Esophagus muscularis mucosa (tissue), 4 donors: ENCODE results near the gene CAP2. TPM values are rescaled to one million over a fixed set of nuclear protein-coding genes. Genes with fewer than 3 reads are reported as not detected.

Experiments used
- DNase-seq: peaks from one replicate; pipeline ENCODE4 v3.0.0-alpha.2; 2017; ENCODE audit errors: extremely low spot score
- H3K27ac ChIP-seq, 4 donors: fragments of 200-600 bp; sonication (generic); replicated peaks in 1 of 4; 1 replicate in 3 of 4; 2 replicates in 1 of 4; pipeline ENCODE4 v1.5.1; 2016 to 2019; ENCODE audit warnings: mild to moderate bottlenecking in 1 of 4
- H3K27me3 ChIP-seq, 4 donors: fragments of 200-600 bp; sonication (generic); one replicate each; pipeline versions ENCODE4 v1.5.1 to v1.6.0; 2016 to 2019
- H3K36me3 ChIP-seq, 4 donors: fragments of 200-600 bp; sonication (generic); one replicate each; pipeline ENCODE4 v1.5.1; 2016 to 2019
- H3K4me1 ChIP-seq, 4 donors: fragments of 200-600 bp; sonication (generic); one replicate each; pipeline ENCODE4 v1.5.1; 2016 to 2019
- H3K4me3 ChIP-seq, 4 donors: fragments of 200-600 bp; sonication (generic); 1 replicate in 2 of 4; 2 replicates in 2 of 4; pipeline ENCODE4 v1.5.1; 2016 to 2019; ENCODE audit warnings: mild to moderate bottlenecking in 4 of 4, moderate library complexity in 1 of 4
- H3K9me3 ChIP-seq, 4 donors: fragments of 200-600 bp; sonication (generic); 1 replicate in 3 of 4; 2 replicates in 1 of 4; pipeline ENCODE4 v1.5.1; 2016 to 2019
- CTCF ChIP-seq, 3 experiments: fragments of 200-600 bp in 2 of 3; fragments of 450-650 bp in 1 of 3; sonication (generic) in 2 of 3; IDR thresholded peaks; one replicate each; pipeline ENCODE4 v1.5.1; 2017 to 2019; ENCODE audit warnings: antibody characterized with exemption in 3 of 3, mild to moderate bottlenecking in 2 of 3, moderate library complexity in 1 of 3
- EP300 ChIP-seq: sonication (generic); formaldehyde crosslinking; IDR thresholded peaks from one replicate; pipeline ENCODE4 v1.6.1; 2017; ENCODE audit warnings: antibody characterized with exemption
- POLR2A ChIP-seq: fragments of 450-650 bp; IDR thresholded peaks from one replicate; pipeline ENCODE4 v1.6.1; 2017; ENCODE audit warnings: antibody characterized with exemption, moderate library complexity, mild to moderate bottlenecking, low read depth
- POLR2AphosphoS5 ChIP-seq, 2 donors: sonication (generic); formaldehyde crosslinking; IDR thresholded peaks; one replicate each; pipeline ENCODE4 v1.6.1; 2017; ENCODE audit warnings: antibody characterized with exemption in 2 of 2
- WGBS: methylation state at CpG from one replicate; pipeline ENCODE4 v1.1.5; 2018; 5-methylcytosine and 5-hydroxymethylcytosine counted together
- intact Hi-C: fragments of 100-400 bp; cut with DNase I; formaldehyde crosslinking; loops from one replicate; pipeline ENCODE4 v1.15.1; 2023
- total RNA-seq, 4 donors: library from RNA; depleted of rRNA; stranded (reverse); fragments of >200 nt; gene quantifications; one replicate each; pipeline versions ENCODE4 v1.1.0 to v1.2.1, GENCODE V29; 2016

Gene CAP2
- total RNA-seq, 4 donors from 2014 or later = 38.3 to 55.6 (median 55.1) TPM

GRCh38 chr6:17473554-17473953, 80.2 kb downstream of the CAP2 start:
- intact Hi-C loops = loop anchor here (5.0 kb wide), 1 partner anchor 196 kb away; no protein-coding TSS in a partner anchor
- 37% methylated on average over 2 of the region's 2 CpGs for WGBS
- peaks cover 26 to 85% (median 85%) of the 10 kb centered on the region in 4 donors for H3K4me1 ChIP-seq

GRCh38 chr6:17474289-17474688, 80.9 kb downstream of the CAP2 start:
- intact Hi-C loops = loop anchor here (5.0 kb wide), 1 partner anchor 197 kb away; no protein-coding TSS in a partner anchor
- DNase-seq = no peak
- WGBS = 46% methylated on average over 4 of the region's 4 CpGs
- no peak overlapping the region for H3K4me3 ChIP-seq
- no peak for TF ChIP-seq CTCF (IDR thresholded peaks at IDR 0.05)
- no peak for TF ChIP-seq POLR2AphosphoS5 (IDR thresholded peaks at IDR 0.05)
- TF ChIP-seq EP300 = no peak
- TF ChIP-seq POLR2A = no peak
- H3K4me1 ChIP-seq = peaks cover 26 to 85% (median 84%) of the 10 kb centered on the region in 4 donors
- no peaks in the 10 kb centered on the region for H3K36me3 ChIP-seq
- no peaks in the 10 kb centered on the region for H3K27me3 ChIP-seq
- H3K27ac ChIP-seq = peak overlapping the region; percentile 84 to 85 (median 85)
- no peaks in the 10 kb centered on the region for H3K9me3 ChIP-seq

More at GRCh38 chr6:17473554-17473953, 80.2 kb downstream of the CAP2 start:
- Histone ChIP-seq H3K27me3 (no peaks in the 10 kb centered on the region), H3K36me3 (no peaks in the 10 kb centered on the region), H3K4me3 (no peak overlapping the region), H3K9me3 (no peaks in the 10 kb centered on the region), H3K27ac (peak overlapping the region; percentile 84 to 85 (median 85))
- TF ChIP-seq EP300 (peak; percentile 46), POLR2AphosphoS5 (IDR thresholded peaks at IDR 0.05) (peak; percentile 60 to 70), POLR2A (no peak), CTCF (IDR thresholded peaks at IDR 0.05) (no peak)
- no peak for DNase-seq

- H3K4me3 ChIP-seq = no peak overlapping the region
- H3K27me3 ChIP-seq = no peaks in the 10 kb centered on the region
- DNase-seq = no peak
- peak overlapping the region; percentile 84 to 85 (median 85) for H3K27ac ChIP-seq
- 83% methylated on average over 4 of the region's 4 CpGs for WGBS
- H3K4me1 ChIP-seq = peaks cover 19 to 71% (median 70%) of the 10 kb centered on the region in 4 donors
- no peak for TF ChIP-seq CTCF (IDR thresholded peaks at IDR 0.05)
- TF ChIP-seq POLR2AphosphoS5 (IDR thresholded peaks at IDR 0.05) = no peak
- TF ChIP-seq EP300 = no peak
- no peak for TF ChIP-seq POLR2A
- intact Hi-C loops = no loop called here
- no peaks in the 10 kb centered on the region for H3K9me3 ChIP-seq
- H3K36me3 ChIP-seq = no peaks in the 10 kb centered on the region
These were observed 82.3 kb downstream of the CAP2 start for GRCh38 chr6:17475606-17476244.

- no peaks in the 10 kb centered on the region for H3K36me3 ChIP-seq
- peaks cover 13 to 64% (median 63%) of the 10 kb centered on the region in 4 donors for H3K4me1 ChIP-seq
- intact Hi-C loops = no loop called here
- H3K27ac ChIP-seq = peak overlapping the region; percentile 40 to 85 (median 84)
- DNase-seq = no peak
- H3K9me3 ChIP-seq = no peaks in the 10 kb centered on the region
- no peaks in the 10 kb centered on the region for H3K27me3 ChIP-seq
- no peak for TF ChIP-seq EP300
- TF ChIP-seq POLR2A = no peak
- no peak for TF ChIP-seq POLR2AphosphoS5 (IDR thresholded peaks at IDR 0.05)
- TF ChIP-seq CTCF (IDR thresholded peaks at IDR 0.05) = no peak
- H3K4me3 ChIP-seq = no peak overlapping the region
- whole genome bisulfite sequencing = 63% methylated on average over 4 of the region's 4 CpGs
These were observed 83.1 kb downstream of the CAP2 start for GRCh38 chr6:17476511-17476910.
